Thoracic aorta (tissue), 2 donors: Measurements from ENCODE around the gene NMD3. TPM values are rescaled to one million over a fixed set of nuclear protein-coding genes. Genes with fewer than 3 reads are reported as not detected.

Experiments
- ATAC-seq: fragments of 150-250 bp; one replicate; pipeline ENCODE4 v1.8.0; 2017; ENCODE audit warnings: low read depth; ENCODE audit not compliant: insufficient number of reproducible peaks, low FRiP score
- DNase-seq: peaks from one replicate; pipeline ENCODE4 v3.0.0-alpha.2; 2020; ENCODE audit warnings: low spot score
- H3K27ac ChIP-seq, 2 donors: fragments of 200-600 bp; sonication (generic); 1 replicate in 1 of 2; 2 replicates in 1 of 2; pipeline ENCODE4 v1.5.1; 2016; ENCODE audit warnings: mild to moderate bottlenecking in 2 of 2, moderate library complexity in 2 of 2
- H3K27me3 ChIP-seq: fragments of 200-600 bp; sonication (generic); replicated peaks from 2 replicates; pipeline ENCODE4 v1.6.0; 2016; ENCODE audit warnings: mild to moderate bottlenecking; ENCODE audit not compliant: insufficient read depth
- H3K36me3 ChIP-seq: fragments of 200-600 bp; sonication (generic); one replicate; pipeline ENCODE4 v1.5.1; 2016
- H3K4me1 ChIP-seq, 2 donors: fragments of 200-600 bp; sonication (generic); 1 replicate in 1 of 2; 2 replicates in 1 of 2; pipeline versions ENCODE4 v1.5.1 to v1.6.0; 2016; ENCODE audit warnings: low read depth in 2 of 2, mild to moderate bottlenecking in 1 of 2; ENCODE audit not compliant: control insufficient read depth in 1 of 2
- H3K4me3 ChIP-seq: fragments of 200-600 bp; sonication (generic); 2 replicates; pipeline ENCODE4 v1.5.1; 2016; ENCODE audit warnings: mild to moderate bottlenecking
- H3K9me3 ChIP-seq: fragments of 200-600 bp; sonication (generic); 2 replicates; pipeline ENCODE4 v1.5.1; 2016
- CTCF ChIP-seq: fragments of 200-600 bp; sonication (generic); IDR thresholded peaks from one replicate; pipeline ENCODE4 v1.5.1; 2019; ENCODE audit warnings: antibody characterized with exemption
- total RNA-seq, 2 donors: library from RNA; depleted of rRNA; stranded (reverse); fragments of >200 nt; gene quantifications; one replicate each; pipeline versions ENCODE4 v1.1.0 to v1.2.3, GENCODE V29; 2016

Gene NMD3
- total RNA-seq, 2 donors from 2014 or later, result 41.2 to 48.8 TPM

- ATAC-seq (no peak), DNase-seq (no peak)
- H3K4me3 ChIP-seq, result no peak overlapping the region
- H3K36me3 ChIP-seq, result no peaks in the 10 kb centered on the region
- H3K27ac ChIP-seq, result no peak overlapping the region
- no peak for TF ChIP-seq CTCF
- no peaks in the 10 kb centered on the region for H3K9me3 ChIP-seq
- no peaks in the 10 kb centered on the region for H3K27me3 ChIP-seq
- H3K4me1 ChIP-seq, result peaks cover 21 to 24% of the 10 kb centered on the region in 2 donors
These were observed 1.6 kb upstream of the NMD3 start for GRCh38 chr3:161219495-161219894.

GRCh38 chr3:161221806-161222600 is 892 bp downstream of the NMD3 start:
- Histone ChIP-seq H3K27me3 (no peaks in the 10 kb centered on the region), H3K4me3 (peak overlapping the region; percentile 94), H3K9me3 (no peaks in the 10 kb centered on the region), H3K36me3 (no peaks in the 10 kb centered on the region), H3K4me1 (peaks cover 29 to 39% of the 10 kb centered on the region in 2 donors), H3K27ac (peak overlapping the region; percentile 93)
- no peak for ATAC-seq
- no peak for DNase-seq
- TF ChIP-seq CTCF, result no peak

GRCh38 chr3:161222662-161223061 is 1.6 kb downstream of the NMD3 start:
- Histone ChIP-seq H3K27ac (no peak overlapping the region), H3K27me3 (no peaks in the 10 kb centered on the region), H3K4me1 (peaks cover 29 to 39% of the 10 kb centered on the region in 2 donors), H3K4me3 (peak overlapping the region; percentile 94), H3K36me3 (no peaks in the 10 kb centered on the region), H3K9me3 (no peaks in the 10 kb centered on the region)
- ATAC-seq (no peak), DNase-seq (no peak)
- TF ChIP-seq CTCF, result no peak

- Histone ChIP-seq H3K9me3 (no peaks in the 10 kb centered on the region), H3K36me3 (no peaks in the 10 kb centered on the region), H3K4me3 (no peak overlapping the region), H3K27ac (no peak overlapping the region), H3K27me3 (no peaks in the 10 kb centered on the region), H3K4me1 (peaks cover 29 to 39% of the 10 kb centered on the region in 2 donors)
- no peak for TF ChIP-seq CTCF
- DNase-seq, result no peak
- ATAC-seq, result no peak
These were observed 3.7 kb downstream of the NMD3 start for GRCh38 chr3:161224786-161225185.

- H3K36me3 ChIP-seq, result no peaks in the 10 kb centered on the region
- H3K4me1 ChIP-seq, result peaks cover 0 to 6% of the 10 kb centered on the region in 2 donors
- H3K4me3 ChIP-seq, result no peak overlapping the region
- ATAC-seq, result no peak
- no peaks in the 10 kb centered on the region for H3K27me3 ChIP-seq
- H3K9me3 ChIP-seq, result no peaks in the 10 kb centered on the region
- H3K27ac ChIP-seq, result no peak overlapping the region
- no peak for DNase-seq
- TF ChIP-seq CTCF, result no peak
These were observed 9.6 kb downstream of the NMD3 start for GRCh38 chr3:161230621-161231171.
